T-helper 9 cell (primary cell): Measurements from ENCODE around the gene ACVR1.
"Not testable (repeated sequence)": the region's sequence is repeated elsewhere in the genome, so short reads cannot be mapped to it uniquely, and the experiment has no call there.

Experiments used
- DNase-seq: peaks from one replicate; pipeline ENCODE4 v3.0.0-alpha.2; 2020

Gene ACVR1

GRCh38 chr2:157788201-157788600 is 87.9 kb downstream of the ACVR1 start:
- DNase-seq: no peak

GRCh38 chr2:157787364-157787938 is 88.7 kb downstream of the ACVR1 start:
- DNase-seq: no peak

- no peak for DNase-seq
These were observed 89.3 kb downstream of the ACVR1 start for GRCh38 chr2:157786663-157787363.

- DNase-seq: no peak
These were observed 90.1 kb downstream of the ACVR1 start for GRCh38 chr2:157785866-157786662.

- no peak for DNase-seq
These were observed 90.9 kb downstream of the ACVR1 start for GRCh38 chr2:157785200-157785599.

- no peak for DNase-seq
These were observed 91.3 kb downstream of the ACVR1 start for GRCh38 chr2:157784823-157785175.

GRCh38 chr2:157784169-157784822 is 91.8 kb downstream of the ACVR1 start:
- DNase-seq: no peak

GRCh38 chr2:157783245-157783644 is 92.9 kb downstream of the ACVR1 start:
- no peak for DNase-seq

- no peak for DNase-seq
These were observed 93.9 kb downstream of the ACVR1 start for GRCh38 chr2:157782057-157782845.

- DNase-seq: no peak
These were observed 95.9 kb downstream of the ACVR1 start for GRCh38 chr2:157780211-157780610.

- DNase-seq: no peak
These were observed 96.3 kb downstream of the ACVR1 start for GRCh38 chr2:157779794-157780193.

- peak; percentile 19 for DNase-seq
These were observed 98.7 kb downstream of the ACVR1 start for GRCh38 chr2:157777427-157777826.

- DNase-seq: no peak
These were observed 104.9 kb downstream of the ACVR1 start for GRCh38 chr2:157771234-157771633.

- DNase-seq: no peak
These were observed 106.3 kb downstream of the ACVR1 start for GRCh38 chr2:157769856-157770255.

GRCh38 chr2:157764386-157764785 is 111.7 kb downstream of the ACVR1 start:
- no peak for DNase-seq

- DNase-seq: no peak
These were observed 114.6 kb downstream of the ACVR1 start for GRCh38 chr2:157761520-157761919.

- no peak for DNase-seq
These were observed 115.2 kb downstream of the ACVR1 start for GRCh38 chr2:157760949-157761348.

GRCh38 chr2:157759855-157760254 is 116.3 kb downstream of the ACVR1 start:
- no peak for DNase-seq

GRCh38 chr2:157758586-157758985 is 117.5 kb downstream of the ACVR1 start:
- no peak for DNase-seq

- DNase-seq: no peak
These were observed 118.6 kb downstream of the ACVR1 start for GRCh38 chr2:157757500-157757899.

- not testable (repeated sequence) for DNase-seq
These were observed 119.7 kb downstream of the ACVR1 start for GRCh38 chr2:157756447-157756846.

GRCh38 chr2:157751462-157752058 is 124.6 kb downstream of the ACVR1 start:
- DNase-seq: no peak
